Caco-2 (cell line): ENCODE data around the gene AP3B1. TPM values are rescaled to one million over a fixed set of nuclear protein-coding genes. Genes with fewer than 3 reads are reported as not detected.

Experiments
- BruUV-seq: library from RNA; stranded (reverse); fragments of 400-500 nt; replicated peaks from 2 replicates; lab custom pipeline; 2021; lab: Mats Ljungman, UMichigan
- CTCF ChIA-PET: fragments of 300-600 bp; sonication (Branson Sonifier 250); formaldehyde crosslinking; loops from one replicate; lab custom pipeline; 2022; ENCODE audit warnings: antibody characterized with exemption; lab: Charles Lee
- POLR2A ChIA-PET: fragments of 300-600 bp; sonication (Branson Sonifier 250); formaldehyde crosslinking; loops from one replicate; lab custom pipeline; 2022; ENCODE audit warnings: antibody characterized with exemption; lab: Charles Lee
- DNase-seq, 2 experiments: peaks; one replicate each; pipeline versions ENCODE4 v3.0.0 to v3.0.0-alpha.2; 2020 to 2022
- H3K27me3 ChIP-seq: replicated peaks from 2 replicates; pipeline ENCODE4 v1.6.0; 2011; ENCODE audit warnings: low read length; ENCODE audit not compliant: control insufficient read depth, insufficient read depth
- H3K36me3 ChIP-seq: 2 replicates; pipeline ENCODE4 v1.5.1; 2011; ENCODE audit warnings: low read length; ENCODE audit not compliant: control insufficient read depth, insufficient read depth
- H3K4me1 ChIP-seq: fragments of 250-450 bp; sonication (Bioruptor Pico); 2 replicates; pipeline ENCODE4 v1.5.1; 2020; ENCODE audit warnings: mild to moderate bottlenecking
- H3K4me3 ChIP-seq: 2 replicates; pipeline ENCODE4 v1.5.1; 2011; ENCODE audit warnings: low read depth, mild to moderate bottlenecking, control low read depth, low read length
- H3K9me3 ChIP-seq: fragments of 250-450 bp; sonication (Bioruptor Pico); 2 replicates; pipeline ENCODE4 v1.5.1; 2020; ENCODE audit warnings: mild to moderate bottlenecking, moderate library complexity
- H3K27ac Mint-ChIP-seq: one replicate; pipeline ENCODE4 v1.8.0; 2022; ENCODE audit warnings: mixed read lengths; ENCODE audit not compliant: unreplicated experiment
- H3K27me3 Mint-ChIP-seq: one replicate; pipeline ENCODE4 v1.8.0; 2022; ENCODE audit warnings: mixed read lengths; ENCODE audit not compliant: insufficient read depth, unreplicated experiment
- H3K36me3 Mint-ChIP-seq: one replicate; pipeline ENCODE4 v1.8.0; 2022; ENCODE audit warnings: mild to moderate bottlenecking, mixed read lengths; ENCODE audit not compliant: insufficient read depth, unreplicated experiment
- H3K4me1 Mint-ChIP-seq: one replicate; pipeline ENCODE4 v1.8.0; 2022; ENCODE audit warnings: low read depth, mixed read lengths; ENCODE audit not compliant: unreplicated experiment
- H3K4me3 Mint-ChIP-seq: one replicate; pipeline ENCODE4 v1.8.0; 2022; ENCODE audit warnings: mild to moderate bottlenecking, moderate library complexity, mixed read lengths; ENCODE audit not compliant: unreplicated experiment
- H3K9me3 Mint-ChIP-seq: one replicate; pipeline ENCODE4 v1.8.0; 2022; ENCODE audit warnings: mixed read lengths; ENCODE audit not compliant: unreplicated experiment
- intact Hi-C: fragments of 100-400 bp; cut with micrococcal nuclease; formaldehyde crosslinking; loops from one replicate; pipeline ENCODE4 v1.10.0; 2022; ENCODE audit not compliant: unreplicated experiment
- total RNA-seq: library from RNA; stranded (reverse); gene quantifications from 2 replicates; pipeline ENCODE4 v1.2.3, GENCODE V29; 2022
- TF ChIP-seq, protein P1 (sequence below), 2 experiments: fragments of 200-600 bp in 1 of 2; IDR thresholded peaks; 1 replicate in 1 of 2; 2 replicates in 1 of 2; pipeline versions ENCODE4 v1.5.1 to v1.8.0; 2011 to 2022; ENCODE audit warnings: antibody characterized with exemption in 1 of 2, control low read depth in 1 of 2, inconsistent platforms in 1 of 2, low read depth in 1 of 2, low read length in 1 of 2, mild to moderate bottlenecking in 1 of 2, moderate library complexity in 1 of 2; ENCODE audit not compliant: insufficient read depth in 1 of 2, severe bottlenecking in 1 of 2, unreplicated experiment in 1 of 2

AP3B1 gene
- total RNA-seq, 1 experiment from 2014 or later: 52.7 TPM

DNA sequence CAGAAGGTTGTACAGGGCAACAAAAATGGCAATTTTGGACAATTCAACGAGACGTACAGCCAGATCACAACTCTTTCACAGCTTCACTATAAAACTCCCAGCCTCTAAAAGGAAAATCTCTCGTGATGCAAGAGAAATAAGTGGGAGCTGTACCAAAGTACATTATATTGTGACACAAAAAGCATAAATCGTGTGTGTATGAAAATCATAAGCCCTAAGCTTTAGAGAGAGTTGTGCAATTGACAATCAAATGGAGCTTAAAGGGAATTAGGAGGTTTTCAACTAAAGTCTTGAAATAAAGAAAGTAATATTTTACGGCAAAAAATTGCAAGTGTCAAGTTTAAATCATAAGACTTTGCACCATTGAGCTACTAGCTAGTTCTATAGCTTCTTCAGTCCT, 323.6 kb downstream of the AP3B1 start:
- Histone ChIP-seq H3K9me3 (no peaks in the 10 kb centered on the region), H3K36me3 (no peaks in the 10 kb centered on the region), H3K27me3 (no peaks in the 10 kb centered on the region), H3K4me1 (no peaks in the 10 kb centered on the region), H3K4me3 (no peak overlapping the region)
- ChIA-PET CTCF (no interaction called here), POLR2A (no interaction called here)
- Mint-ChIP-seq H3K27ac (no peak overlapping the region), H3K36me3 (no peaks in the 10 kb centered on the region), H3K9me3 (no peaks in the 10 kb centered on the region), H3K4me1 (no peaks in the 10 kb centered on the region), H3K27me3 (no peaks in the 10 kb centered on the region), H3K4me3 (no peak overlapping the region)
- TF ChIP-seq, protein P1, sequence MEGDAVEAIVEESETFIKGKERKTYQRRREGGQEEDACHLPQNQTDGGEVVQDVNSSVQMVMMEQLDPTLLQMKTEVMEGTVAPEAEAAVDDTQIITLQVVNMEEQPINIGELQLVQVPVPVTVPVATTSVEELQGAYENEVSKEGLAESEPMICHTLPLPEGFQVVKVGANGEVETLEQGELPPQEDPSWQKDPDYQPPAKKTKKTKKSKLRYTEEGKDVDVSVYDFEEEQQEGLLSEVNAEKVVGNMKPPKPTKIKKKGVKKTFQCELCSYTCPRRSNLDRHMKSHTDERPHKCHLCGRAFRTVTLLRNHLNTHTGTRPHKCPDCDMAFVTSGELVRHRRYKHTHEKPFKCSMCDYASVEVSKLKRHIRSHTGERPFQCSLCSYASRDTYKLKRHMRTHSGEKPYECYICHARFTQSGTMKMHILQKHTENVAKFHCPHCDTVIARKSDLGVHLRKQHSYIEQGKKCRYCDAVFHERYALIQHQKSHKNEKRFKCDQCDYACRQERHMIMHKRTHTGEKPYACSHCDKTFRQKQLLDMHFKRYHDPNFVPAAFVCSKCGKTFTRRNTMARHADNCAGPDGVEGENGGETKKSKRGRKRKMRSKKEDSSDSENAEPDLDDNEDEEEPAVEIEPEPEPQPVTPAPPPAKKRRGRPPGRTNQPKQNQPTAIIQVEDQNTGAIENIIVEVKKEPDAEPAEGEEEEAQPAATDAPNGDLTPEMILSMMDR (IDR thresholded peaks at IDR 0.05; ENCODE audit: insufficient read depth in 1 of 2, low read depth in 1 of 2, low read length in 1 of 2, severe bottlenecking in 1 of 2, unreplicated experiment in 1 of 2): no peak
- intact Hi-C loops: no loop called here
- no peak for DNase-seq
- no TSS peak for BruUV-seq

DNA sequence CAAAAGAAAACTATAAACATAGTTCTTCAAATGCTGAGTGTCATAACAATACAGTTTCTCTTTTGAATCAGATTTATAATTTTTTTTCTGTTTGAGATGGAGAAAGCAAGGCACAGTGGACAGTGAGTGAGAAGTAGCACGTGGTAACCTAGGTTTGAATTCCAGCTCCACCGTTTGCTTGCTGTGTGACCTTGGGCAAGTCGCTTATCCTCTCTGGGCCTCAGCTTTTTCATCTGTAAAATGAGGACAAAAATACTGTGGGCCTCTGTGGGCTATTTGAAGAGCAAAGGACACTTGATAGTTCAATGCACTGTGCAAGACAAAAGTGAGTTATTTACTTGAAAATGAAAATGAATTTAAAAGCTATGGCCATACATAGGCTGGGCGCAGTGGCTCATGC, 330.7 kb downstream of the AP3B1 start:
- Mint-ChIP-seq H3K27me3 (peaks cover 2% of the 10 kb centered on the region), H3K4me3 (no peak overlapping the region), H3K27ac (no peak overlapping the region), H3K9me3 (no peaks in the 10 kb centered on the region), H3K4me1 (no peaks in the 10 kb centered on the region), H3K36me3 (no peaks in the 10 kb centered on the region)
- POLR2A ChIA-PET: no interaction called here
- intact Hi-C loops: loop anchor here (1.0 kb wide), 1 partner anchor 19 kb away; no protein-coding TSS in a partner anchor
- no peak overlapping the region for H3K4me3 ChIP-seq
- H3K9me3 ChIP-seq: no peaks in the 10 kb centered on the region
- no peaks in the 10 kb centered on the region for H3K36me3 ChIP-seq
- CTCF ChIA-PET: no interaction called here
- TF ChIP-seq, protein P1 (IDR thresholded peaks at IDR 0.05; ENCODE audit: insufficient read depth in 1 of 2, low read depth in 1 of 2, low read length in 1 of 2, severe bottlenecking in 1 of 2, unreplicated experiment in 1 of 2): no peak
- no TSS peak for BruUV-seq
- no peak for DNase-seq
- H3K4me1 ChIP-seq: no peaks in the 10 kb centered on the region
- H3K27me3 ChIP-seq: no peaks in the 10 kb centered on the region

DNA sequence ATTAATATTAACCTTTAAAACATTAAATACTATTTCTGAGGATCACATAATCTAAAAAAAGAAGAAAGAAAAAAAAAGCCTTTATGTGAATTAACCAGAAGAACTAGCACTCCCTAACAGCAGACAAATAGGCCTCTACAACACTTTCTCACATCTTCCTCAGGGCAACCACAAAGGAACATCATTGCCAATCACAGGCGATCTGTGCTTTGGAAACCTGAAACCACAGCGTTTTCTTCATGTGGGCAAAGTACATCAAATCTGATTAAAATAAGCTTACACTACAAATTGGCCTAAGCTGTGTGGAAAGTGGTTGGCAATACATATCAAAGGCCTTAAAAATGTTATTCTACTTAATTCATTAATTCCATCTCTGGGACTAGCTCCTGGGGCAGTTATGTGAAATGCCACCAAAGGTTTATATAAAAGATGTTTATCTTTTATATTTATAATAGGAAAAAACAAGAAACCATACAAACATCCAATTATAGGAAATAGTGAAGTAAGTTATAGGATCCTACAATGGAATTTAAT, 333.6 kb downstream of the AP3B1 start:
- H3K27me3 ChIP-seq: no peaks in the 10 kb centered on the region
- H3K9me3 ChIP-seq: no peaks in the 10 kb centered on the region
- POLR2A ChIA-PET: no interaction called here
- intact Hi-C loops: no loop called here
- no TSS peak for BruUV-seq
- H3K36me3 Mint-ChIP-seq: no peaks in the 10 kb centered on the region
- H3K27me3 Mint-ChIP-seq: peaks cover 2% of the 10 kb centered on the region
- H3K9me3 Mint-ChIP-seq: no peaks in the 10 kb centered on the region
- H3K4me3 Mint-ChIP-seq: no peak overlapping the region
- DNase-seq: no peak
- CTCF ChIA-PET: no interaction called here
- H3K36me3 ChIP-seq: no peaks in the 10 kb centered on the region
- H3K4me3 ChIP-seq: no peak overlapping the region
- H3K27ac Mint-ChIP-seq: no peak overlapping the region
- no peaks in the 10 kb centered on the region for H3K4me1 Mint-ChIP-seq
- TF ChIP-seq, protein P1 (IDR thresholded peaks at IDR 0.05; ENCODE audit: insufficient read depth in 1 of 2, low read depth in 1 of 2, low read length in 1 of 2, severe bottlenecking in 1 of 2, unreplicated experiment in 1 of 2): no peak
- H3K4me1 ChIP-seq: no peaks in the 10 kb centered on the region
